ENCODE results near the gene KIAA0825.

- TF ChIP-seq CTCF (IDR thresholded peaks at IDR 0.05) (no peak), POLR2A (IDR thresholded peaks at IDR 0.05) (no peak), EP300 (IDR thresholded peaks at IDR 0.05) (no peak)
These were observed 220.9 kb downstream of the KIAA0825 start for GRCh38 chr5:94397508-94397907.

All from tibial nerve (tissue), 4 donors.